HepG2 (cell line): ENCODE data around the gene SYPL1.

Source experiments
- BCLAF1 ChIP-seq: fragments of 450-650 bp; IDR thresholded peaks from 2 replicates; pipeline ENCODE4 v1.6.1; 2017; ENCODE audit warnings: mild to moderate bottlenecking
- FOXK1 ChIP-seq: sonication (generic); formaldehyde crosslinking; IDR thresholded peaks from 2 replicates; pipeline ENCODE4 v1.4.0; 2020; ENCODE audit warnings: low read depth, missing genetic modification reagents, borderline replicate concordance
- FOXM1 ChIP-seq: sonication (generic); formaldehyde crosslinking; IDR thresholded peaks from 2 replicates; pipeline ENCODE4 v1.5.0; 2020; ENCODE audit warnings: missing genetic modification reagents
- KMT2A ChIP-seq: sonication (generic); formaldehyde crosslinking; IDR thresholded peaks from 2 replicates; pipeline ENCODE4 v1.4.0; 2020; ENCODE audit warnings: missing genetic modification reagents
- MAFK ChIP-seq, 2 experiments: IDR thresholded peaks in 1 of 2; conservative IDR thresholded peaks in 1 of 2; 2 replicates each; pipeline ENCODE4 v1.6.1; 2011; ENCODE audit warnings: improper control_type of control experiment in 2 of 2, low read length in 2 of 2
- MED13 ChIP-seq: sonication (generic); formaldehyde crosslinking; IDR thresholded peaks from 2 replicates; pipeline ENCODE4 v1.5.0; 2020; ENCODE audit warnings: missing genetic modification reagents
- RAD21 ChIP-seq: fragments of 450-650 bp; formaldehyde crosslinking; IDR thresholded peaks from 2 replicates; pipeline ENCODE4 v1.5.0; 2020; ENCODE audit warnings: mild to moderate bottlenecking
- SAP130 ChIP-seq: IDR thresholded peaks from 2 replicates; pipeline ENCODE4 v1.6.1; 2016; ENCODE audit warnings: low read depth
- ZNF557 ChIP-seq: sonication (generic); formaldehyde crosslinking; IDR thresholded peaks from 2 replicates; pipeline ENCODE4 v1.4.0; 2020; ENCODE audit warnings: missing genetic modification reagents
- ZNF678 ChIP-seq: sonication (generic); formaldehyde crosslinking; IDR thresholded peaks from 2 replicates; pipeline ENCODE4 v1.4.0; 2020; ENCODE audit warnings: mild to moderate bottlenecking, missing genetic modification reagents
- TF ChIP-seq, protein P1 (sequence below): sonication (generic); formaldehyde crosslinking; IDR thresholded peaks from 2 replicates; pipeline ENCODE4 v1.5.0; 2020; ENCODE audit warnings: mild to moderate bottlenecking, missing genetic modification reagents, moderate library complexity

DNA sequence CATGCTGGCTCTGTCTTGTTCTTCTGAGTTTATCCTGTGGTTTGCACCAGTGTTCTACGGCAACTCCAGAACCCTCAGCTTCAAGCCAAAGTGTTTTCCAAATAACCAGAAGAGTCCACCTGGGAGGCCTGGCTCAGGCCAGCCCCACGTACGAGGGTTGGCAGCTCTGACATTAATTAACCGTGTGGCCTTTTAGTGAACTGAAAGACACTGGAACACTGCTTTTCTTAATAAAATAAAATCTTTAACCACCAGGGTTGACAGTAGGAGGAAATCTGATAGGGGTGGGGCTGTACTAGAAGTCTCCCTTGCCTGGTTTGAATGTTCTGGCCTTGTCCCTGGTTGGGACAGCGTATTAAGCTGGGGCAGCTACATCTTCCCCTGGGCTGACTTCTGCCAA is 64.9 kb downstream of the SYPL1 start:
- TF ChIP-seq MED13 (CRISPR knock-in tag) (no peak), BCLAF1 (no peak), ZNF678 (no peak), FOXM1 (CRISPR knock-in tag) (no peak), SAP130 (CRISPR knock-in tag) (no peak), ZNF557 (CRISPR knock-in tag) (no peak), MAFK (conservative IDR thresholded peaks at IDR 0.05 in 1 of 2, IDR thresholded peaks at IDR 0.05 in 1 of 2; ENCODE audit: low read length in 2 of 2) (no peak), FOXK1 (no peak), KMT2A (CRISPR knock-in tag) (no peak), RAD21 (no peak)
- TF ChIP-seq, protein P1, sequence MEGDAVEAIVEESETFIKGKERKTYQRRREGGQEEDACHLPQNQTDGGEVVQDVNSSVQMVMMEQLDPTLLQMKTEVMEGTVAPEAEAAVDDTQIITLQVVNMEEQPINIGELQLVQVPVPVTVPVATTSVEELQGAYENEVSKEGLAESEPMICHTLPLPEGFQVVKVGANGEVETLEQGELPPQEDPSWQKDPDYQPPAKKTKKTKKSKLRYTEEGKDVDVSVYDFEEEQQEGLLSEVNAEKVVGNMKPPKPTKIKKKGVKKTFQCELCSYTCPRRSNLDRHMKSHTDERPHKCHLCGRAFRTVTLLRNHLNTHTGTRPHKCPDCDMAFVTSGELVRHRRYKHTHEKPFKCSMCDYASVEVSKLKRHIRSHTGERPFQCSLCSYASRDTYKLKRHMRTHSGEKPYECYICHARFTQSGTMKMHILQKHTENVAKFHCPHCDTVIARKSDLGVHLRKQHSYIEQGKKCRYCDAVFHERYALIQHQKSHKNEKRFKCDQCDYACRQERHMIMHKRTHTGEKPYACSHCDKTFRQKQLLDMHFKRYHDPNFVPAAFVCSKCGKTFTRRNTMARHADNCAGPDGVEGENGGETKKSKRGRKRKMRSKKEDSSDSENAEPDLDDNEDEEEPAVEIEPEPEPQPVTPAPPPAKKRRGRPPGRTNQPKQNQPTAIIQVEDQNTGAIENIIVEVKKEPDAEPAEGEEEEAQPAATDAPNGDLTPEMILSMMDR (CRISPR knock-in tag), result no peak
